Measurements from ENCODE around the gene OR13H1. TPM values are rescaled to one million over a fixed set of nuclear protein-coding genes. Genes with fewer than 3 reads are reported as not detected.
"Not testable (repeated sequence)": the region's sequence is repeated elsewhere in the genome, so short reads cannot be mapped to it uniquely, and the experiment has no call there.

OR13H1 gene
- total and polyA plus RNA-seq, 8 donors = not detected

- Histone ChIP-seq H3K4me1 (no peaks in the 10 kb centered on the region), H3K4me3 (no peak overlapping the region), H3K27ac (no peak overlapping the region), H3K27me3 (peaks cover 0 to 8% (median 1%) of the 10 kb centered on the region in 4 donors), H3K9me3 (no peaks in the 10 kb centered on the region), H3K36me3 (no peaks in the 10 kb centered on the region)
- WGBS, 2 donors = 26 to 29% methylated on average over 2 of the region's 2 CpGs
- no peak for TF ChIP-seq CTCF (IDR thresholded peaks at IDR 0.05)
- no peak for FAIRE-seq
- ATAC-seq = no peak
- intact Hi-C loops (cut with DNase I) = no loop called here
- DNase-seq = no peak
Observed at GRCh38 chrX:131549011-131549410, 5.1 kb downstream of the OR13H1 start.

- 75 to 85% methylated on average over 10 of the region's 10 CpGs for WGBS, 2 donors
- H3K27ac ChIP-seq; H3K36me3 ChIP-seq; H3K4me1 ChIP-seq; H3K4me3 ChIP-seq; ATAC-seq; H3K27me3 ChIP-seq; intact Hi-C loops (cut with DNase I); DNase-seq; H3K9me3 ChIP-seq; FAIRE-seq: not testable (repeated sequence)
Observed at GRCh38 chrX:131552453-131552852, 8.6 kb downstream of the OR13H1 start.

- H3K36me3 ChIP-seq = no peaks in the 10 kb centered on the region
- no peak overlapping the region for H3K27ac ChIP-seq
- no peaks in the 10 kb centered on the region for H3K4me1 ChIP-seq
- intact Hi-C loops (cut with DNase I) = no loop called here
- no peak for TF ChIP-seq CTCF (IDR thresholded peaks at IDR 0.05)
- 55 to 58% methylated on average over 4 of the region's 4 CpGs for WGBS, 2 donors
- DNase-seq (no peak), FAIRE-seq (no peak), ATAC-seq (no peak)
- peaks cover 0 to 7% (median 0%) of the 10 kb centered on the region in 4 donors for H3K27me3 ChIP-seq
- no peaks in the 10 kb centered on the region for H3K9me3 ChIP-seq
- no peak overlapping the region for H3K4me3 ChIP-seq
Observed at GRCh38 chrX:131558562-131558961, 14.7 kb downstream of the OR13H1 start.

GRCh38 chrX:131564553-131565229, 20.8 kb downstream of the OR13H1 start:
- H3K27ac ChIP-seq = no peak overlapping the region
- FAIRE-seq = no peak
- H3K9me3 ChIP-seq = no peaks in the 10 kb centered on the region
- no peaks in the 10 kb centered on the region for H3K36me3 ChIP-seq
- H3K27me3 ChIP-seq = peaks cover 0 to 13% (median 4%) of the 10 kb centered on the region in 4 donors
- no peak for DNase-seq
- no peak overlapping the region for H3K4me3 ChIP-seq
- intact Hi-C loops (cut with DNase I) = no loop called here
- 58 to 74% methylated on average over 2 of the region's 2 CpGs for WGBS, 2 donors
- no peak for TF ChIP-seq CTCF (IDR thresholded peaks at IDR 0.05)
- ATAC-seq = no peak
- H3K4me1 ChIP-seq = no peaks in the 10 kb centered on the region

GRCh38 chrX:131565909-131566308, 22.0 kb downstream of the OR13H1 start:
- FAIRE-seq = no peak

More at GRCh38 chrX:131565909-131566308, 22.0 kb downstream of the OR13H1 start:
- no peak for TF ChIP-seq CTCF (IDR thresholded peaks at IDR 0.05)
- intact Hi-C loops (cut with DNase I) = no loop called here
- no peak overlapping the region for H3K4me3 ChIP-seq
- no peak overlapping the region for H3K27ac ChIP-seq
- H3K4me1 ChIP-seq = no peaks in the 10 kb centered on the region
- no peaks in the 10 kb centered on the region for H3K36me3 ChIP-seq
- 10 to 32% methylated on average over 4 of the region's 4 CpGs for WGBS, 2 donors
- no peak for ATAC-seq
- no peaks in the 10 kb centered on the region for H3K9me3 ChIP-seq
- peaks cover 0 to 13% (median 4%) of the 10 kb centered on the region in 4 donors for H3K27me3 ChIP-seq
- DNase-seq = no peak

All from pancreas (tissue), 10 donors.